ENCODE measurements around the gene PTGDS. TPM values are rescaled to one million over a fixed set of nuclear protein-coding genes. Genes with fewer than 3 reads are reported as not detected.

The PTGDS gene
- total and polyA plus RNA-seq, 10 donors = 134 to 1,396 (median 412) TPM

DNA sequence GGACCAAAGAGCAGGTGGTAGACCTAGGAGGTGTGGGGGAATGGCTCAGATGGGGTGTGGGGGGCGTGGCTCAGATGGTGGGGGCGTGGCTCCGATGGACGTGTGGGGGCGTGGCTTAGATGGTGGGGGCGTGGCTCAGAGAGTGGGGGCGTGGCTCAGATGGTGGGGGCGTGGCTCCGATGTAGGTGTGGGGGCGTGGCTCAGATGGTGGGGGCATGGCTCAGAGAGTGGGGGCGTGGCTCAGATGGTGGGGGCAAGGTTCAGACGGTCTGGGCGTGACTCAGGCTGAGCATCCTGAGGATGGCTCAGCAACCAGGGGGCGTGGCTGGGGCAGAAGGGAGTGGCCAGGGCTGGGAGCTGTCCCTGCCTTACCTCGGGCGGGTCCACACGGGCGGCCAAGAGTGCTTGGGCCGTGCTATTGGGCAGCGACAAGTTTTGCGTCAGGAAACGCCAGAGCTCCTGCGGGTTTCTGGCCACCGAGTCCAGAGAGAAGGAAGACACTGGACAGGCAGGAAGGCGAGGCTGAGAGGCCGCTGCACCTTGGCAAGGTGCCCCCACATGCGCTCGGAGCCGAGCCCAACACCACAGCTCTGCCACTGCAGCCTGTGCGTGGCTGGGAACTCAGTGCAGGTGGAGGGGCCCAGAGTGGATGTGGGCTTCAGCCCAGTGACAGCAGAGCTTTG, 44.8 kb downstream of the PTGDS start:
- intact Hi-C loops (cut with DNase I; ENCODE audit: low total_unique reads) = no loop called here

DNA sequence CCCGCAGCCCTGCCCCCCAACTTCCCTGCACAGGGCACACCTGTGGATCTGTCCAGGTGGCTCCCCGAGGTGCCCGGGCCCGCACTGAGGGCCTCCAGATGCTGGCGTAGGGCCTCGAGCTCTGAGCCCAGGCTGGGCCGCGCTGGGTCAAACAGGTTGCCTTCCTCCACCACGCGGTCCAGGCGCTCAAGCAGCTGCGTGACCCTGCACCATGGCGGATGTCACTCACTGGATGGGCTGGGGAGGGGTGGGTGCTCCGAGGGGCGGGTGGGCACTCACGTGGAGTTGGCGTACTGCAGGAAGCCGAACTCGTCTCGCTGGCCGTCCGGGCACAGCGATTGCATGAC, 45.3 kb downstream of the PTGDS start:
- H3K36me3 ChIP-seq = peaks cover 0 to 43% (median 7%) of the 10 kb centered on the region in 6 donors
- H3K9me3 ChIP-seq = no peaks in the 10 kb centered on the region
- 81 to 90% (median 84%) methylated on average over 15 to 23 of the region's 23 CpGs for WGBS, 5 donors
- intact Hi-C loops (cut with DNase I; ENCODE audit: low total_unique reads) = no loop called here
- no peak for DNase-seq
- H3K27ac ChIP-seq = peak overlapping the region in 5 of 8 donors; percentile 31 to 60 (median 43)
- peak in 1 of 3 donors; percentile 20 for TF ChIP-seq POLR2AphosphoS5 (IDR thresholded peaks at IDR 0.05)
- TF ChIP-seq POLR2A (IDR thresholded peaks at IDR 0.05) = no peak
- TF ChIP-seq, protein P1, sequence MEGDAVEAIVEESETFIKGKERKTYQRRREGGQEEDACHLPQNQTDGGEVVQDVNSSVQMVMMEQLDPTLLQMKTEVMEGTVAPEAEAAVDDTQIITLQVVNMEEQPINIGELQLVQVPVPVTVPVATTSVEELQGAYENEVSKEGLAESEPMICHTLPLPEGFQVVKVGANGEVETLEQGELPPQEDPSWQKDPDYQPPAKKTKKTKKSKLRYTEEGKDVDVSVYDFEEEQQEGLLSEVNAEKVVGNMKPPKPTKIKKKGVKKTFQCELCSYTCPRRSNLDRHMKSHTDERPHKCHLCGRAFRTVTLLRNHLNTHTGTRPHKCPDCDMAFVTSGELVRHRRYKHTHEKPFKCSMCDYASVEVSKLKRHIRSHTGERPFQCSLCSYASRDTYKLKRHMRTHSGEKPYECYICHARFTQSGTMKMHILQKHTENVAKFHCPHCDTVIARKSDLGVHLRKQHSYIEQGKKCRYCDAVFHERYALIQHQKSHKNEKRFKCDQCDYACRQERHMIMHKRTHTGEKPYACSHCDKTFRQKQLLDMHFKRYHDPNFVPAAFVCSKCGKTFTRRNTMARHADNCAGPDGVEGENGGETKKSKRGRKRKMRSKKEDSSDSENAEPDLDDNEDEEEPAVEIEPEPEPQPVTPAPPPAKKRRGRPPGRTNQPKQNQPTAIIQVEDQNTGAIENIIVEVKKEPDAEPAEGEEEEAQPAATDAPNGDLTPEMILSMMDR (IDR thresholded peaks at IDR 0.05 in 8 of 11, conservative IDR thresholded peaks at IDR 0.05 in 3 of 11) = no peak
- H3K27me3 ChIP-seq (replicated peaks in 1 of 7) = no peaks in the 10 kb centered on the region
- no peak overlapping the region for H3K4me3 ChIP-seq
- H3K4me1 ChIP-seq = peaks cover 8 to 62% (median 38%) of the 10 kb centered on the region in 6 donors

More for the DNA sequence above, 44.8 kb downstream of the PTGDS start:
- peak; percentile 89 for DNase-seq
- H3K4me3 ChIP-seq = no peak overlapping the region
- 51 to 75% (median 57%) methylated on average over 21 to 30 of the region's 30 CpGs for WGBS, 5 donors
- TF ChIP-seq POLR2AphosphoS5 (IDR thresholded peaks at IDR 0.05) = no peak
- TF ChIP-seq, protein P1 (IDR thresholded peaks at IDR 0.05 in 8 of 11, conservative IDR thresholded peaks at IDR 0.05 in 3 of 11) = no peak
- no peak for TF ChIP-seq POLR2A (IDR thresholded peaks at IDR 0.05)
- H3K36me3 ChIP-seq = peaks cover 0 to 48% (median 12%) of the 10 kb centered on the region in 6 donors
- peak overlapping the region in 3 of 8 donors; percentile 41 to 60 (median 48) for H3K27ac ChIP-seq
- no peaks in the 10 kb centered on the region for H3K9me3 ChIP-seq
- peaks cover 4 to 57% (median 33%) of the 10 kb centered on the region in 6 donors for H3K4me1 ChIP-seq
- H3K27me3 ChIP-seq (replicated peaks in 1 of 7) = no peaks in the 10 kb centered on the region

DNA sequence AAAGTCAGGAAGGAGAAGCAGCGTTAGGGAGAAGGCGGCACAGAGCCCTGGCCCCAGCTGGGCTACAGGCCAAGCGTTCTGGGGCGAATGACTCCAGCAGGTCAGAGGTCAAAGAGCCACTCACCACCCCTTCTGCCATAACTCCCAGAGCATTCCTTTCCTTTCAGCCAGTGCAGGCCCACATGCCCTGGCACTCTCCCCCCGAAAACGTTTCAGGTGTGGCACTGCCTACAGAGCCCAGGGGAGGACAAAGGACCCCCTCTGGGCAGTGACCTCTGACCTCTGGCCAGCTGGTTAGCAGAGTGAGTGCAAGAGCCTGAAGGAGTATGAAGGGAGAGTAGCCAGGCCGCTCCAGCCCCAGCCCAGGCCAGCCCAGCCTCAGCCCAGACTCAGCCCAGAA, 45.9 kb downstream of the PTGDS start:
- H3K4me1 ChIP-seq = peaks cover 8 to 63% (median 38%) of the 10 kb centered on the region in 6 donors
- H3K36me3 ChIP-seq = peaks cover 0 to 38% (median 3%) of the 10 kb centered on the region in 6 donors
- intact Hi-C loops (cut with DNase I; ENCODE audit: low total_unique reads) = no loop called here
- 64 to 88% (median 75%) methylated on average over 7 of the region's 7 CpGs for WGBS, 5 donors
- peak overlapping the region in 6 of 8 donors; percentile 31 to 60 (median 42) for H3K27ac ChIP-seq
- H3K27me3 ChIP-seq (replicated peaks in 1 of 7) = no peaks in the 10 kb centered on the region
- no peak overlapping the region for H3K4me3 ChIP-seq
- H3K9me3 ChIP-seq = no peaks in the 10 kb centered on the region
- no peak for DNase-seq
- TF ChIP-seq, protein P1 (IDR thresholded peaks at IDR 0.05 in 8 of 11, conservative IDR thresholded peaks at IDR 0.05 in 3 of 11) = no peak
- TF ChIP-seq POLR2A (IDR thresholded peaks at IDR 0.05) (no peak), POLR2AphosphoS5 (IDR thresholded peaks at IDR 0.05) (no peak)

DNA sequence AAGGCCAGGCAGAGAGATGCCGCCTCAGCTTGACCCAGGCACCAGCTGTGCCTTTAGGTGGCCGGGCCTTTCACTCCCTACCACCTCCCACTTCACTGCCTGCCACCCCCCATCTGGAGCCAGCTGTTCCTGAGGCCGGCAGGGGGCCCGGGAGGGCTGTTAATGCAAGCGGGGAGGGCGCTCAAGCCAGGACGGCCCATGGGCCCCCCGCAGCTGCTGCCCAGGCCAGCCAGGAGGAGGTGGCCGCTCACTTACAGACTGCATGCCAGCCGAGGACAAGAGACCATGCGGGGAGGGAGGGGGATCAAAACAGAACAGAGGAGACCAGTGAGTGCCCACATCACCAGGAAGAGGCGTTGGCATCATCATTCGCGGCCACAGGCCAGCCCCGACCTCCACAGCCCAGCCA, 46.3 kb downstream of the PTGDS start:
- intact Hi-C loops (cut with DNase I; ENCODE audit: low total_unique reads) = no loop called here
- no peak for DNase-seq
- no peak for TF ChIP-seq POLR2A (IDR thresholded peaks at IDR 0.05)
- TF ChIP-seq, protein P1 (IDR thresholded peaks at IDR 0.05 in 8 of 11, conservative IDR thresholded peaks at IDR 0.05 in 3 of 11) = no peak
- TF ChIP-seq POLR2AphosphoS5 (IDR thresholded peaks at IDR 0.05) = no peak
- WGBS, 5 donors = 74 to 98% (median 79%) methylated on average over 7 to 15 of the region's 15 CpGs
- Histone ChIP-seq H3K4me1 (peaks cover 9 to 66% (median 41%) of the 10 kb centered on the region in 6 donors), H3K27ac (peak overlapping the region in 5 of 8 donors; percentile 39 to 60 (median 43)), H3K9me3 (no peaks in the 10 kb centered on the region), H3K36me3 (peaks cover 0 to 36% (median 3%) of the 10 kb centered on the region in 6 donors), H3K4me3 (no peak overlapping the region), H3K27me3 (replicated peaks in 1 of 7) (no peaks in the 10 kb centered on the region)
